GM23338 (cell line): ENCODE measurements around the gene GALNT15. TPM values are rescaled to one million over a fixed set of nuclear protein-coding genes. Genes with fewer than 3 reads are reported as not detected.

Experiments used
- ATAC-seq: fragments of 200-7000 bp; cut with Tn5 transposase; 3 replicates; pipeline ENCODE4 v1.9.1; 2020
- DNase-seq: peaks from one replicate; pipeline ENCODE4 v3.0.0-alpha.2; 2015; ENCODE audit warnings: low spot score
- H2AFZ ChIP-seq: fragments of 200-600 bp; sonication (generic); 2 replicates; pipeline ENCODE4 v1.8.0; 2016; ENCODE audit warnings: antibody characterized with exemption, mild to moderate bottlenecking, moderate library complexity
- H3F3A ChIP-seq: fragments of 200-600 bp; sonication (generic); replicated peaks from 2 replicates; pipeline ENCODE4 v1.8.0; 2017; ENCODE audit warnings: antibody characterized with exemption, mixed run types, low read depth
- H3K27ac ChIP-seq: fragments of 200-600 bp; sonication (generic); 2 replicates; pipeline ENCODE4 v1.6.1; 2016; ENCODE audit warnings: low read depth
- H3K27me3 ChIP-seq: fragments of 200-600 bp; sonication (generic); 2 replicates; pipeline ENCODE4 v1.8.0; 2016; ENCODE audit warnings: mild to moderate bottlenecking, mixed run types, moderate library complexity; ENCODE audit not compliant: insufficient read depth
- H3K36me3 ChIP-seq: fragments of 200-600 bp; sonication (generic); 2 replicates; pipeline ENCODE4 v1.8.0; 2016; ENCODE audit warnings: mild to moderate bottlenecking; ENCODE audit not compliant: insufficient read depth
- H3K4me1 ChIP-seq: fragments of 200-600 bp; sonication (generic); 2 replicates; pipeline ENCODE4 v1.8.0; 2016; ENCODE audit warnings: mild to moderate bottlenecking, moderate library complexity; ENCODE audit not compliant: insufficient read depth
- H3K4me2 ChIP-seq: fragments of 200-600 bp; sonication (generic); 2 replicates; pipeline ENCODE4 v1.7.1; 2017; ENCODE audit warnings: mixed run types
- H3K4me3 ChIP-seq: fragments of 200-600 bp; sonication (generic); 2 replicates; pipeline ENCODE4 v1.6.1; 2016; ENCODE audit warnings: mixed run types
- H3K79me2 ChIP-seq: fragments of 200-600 bp; sonication (generic); replicated peaks from 2 replicates; pipeline ENCODE4 v1.8.0; 2017; ENCODE audit warnings: mild to moderate bottlenecking; ENCODE audit not compliant: insufficient read depth
- H3K9me2 ChIP-seq: fragments of 200-600 bp; sonication (generic); 2 replicates; pipeline ENCODE4 v1.8.0; 2017; ENCODE audit not compliant: insufficient read depth
- H4K20me1 ChIP-seq: fragments of 200-600 bp; sonication (generic); replicated peaks from 2 replicates; pipeline ENCODE4 v1.8.0; 2017; ENCODE audit warnings: mild to moderate bottlenecking; ENCODE audit not compliant: insufficient read depth
- H3K27ac Mint-ChIP-seq: 2 replicates; pipeline ENCODE4 v1.8.0; 2020; ENCODE audit warnings: inconsistent platforms, mild to moderate bottlenecking, moderate library complexity, mixed read lengths
- H3K27me3 Mint-ChIP-seq: 3 replicates; pipeline ENCODE4 v1.8.0; 2022; ENCODE audit warnings: low read depth, mild to moderate bottlenecking, moderate library complexity, mixed read lengths, inconsistent platforms; ENCODE audit not compliant: insufficient read depth, poor library complexity
- H3K36me3 Mint-ChIP-seq: 3 replicates; pipeline ENCODE4 v1.8.0; 2021; ENCODE audit warnings: low read depth, mild to moderate bottlenecking, inconsistent platforms, moderate library complexity, mixed read lengths
- H3K4me1 Mint-ChIP-seq: 3 replicates; pipeline ENCODE4 v1.8.0; 2020; ENCODE audit warnings: mild to moderate bottlenecking, inconsistent platforms, mixed read lengths
- H3K4me3 Mint-ChIP-seq: 3 replicates; pipeline ENCODE4 v1.8.0; 2021; ENCODE audit warnings: moderate library complexity, mild to moderate bottlenecking, inconsistent platforms, mixed read lengths
- H3K9me3 Mint-ChIP-seq: 3 replicates; pipeline ENCODE4 v1.8.0; 2020; ENCODE audit warnings: moderate library complexity, mild to moderate bottlenecking, inconsistent platforms, mixed read lengths
- CREB1 ChIP-seq: fragments of 250-450 bp; sonication (Bioruptor Pico); IDR thresholded peaks from 2 replicates; pipeline ENCODE4 v1.5.0; 2020; ENCODE audit warnings: low read depth, mild to moderate bottlenecking, moderate library complexity
- EZH2 ChIP-seq: fragments of 200-600 bp; sonication (generic); IDR thresholded peaks from one replicate; pipeline ENCODE4 v1.8.0; 2017; ENCODE audit warnings: antibody characterized with exemption, mild to moderate bottlenecking, low read depth; ENCODE audit not compliant: unreplicated experiment
- EZH2phosphoT487 ChIP-seq: fragments of 200-600 bp; sonication (generic); IDR thresholded peaks from one replicate; pipeline ENCODE4 v1.8.1; 2018; ENCODE audit warnings: antibody characterized with exemption; ENCODE audit not compliant: unreplicated experiment
- JUNB ChIP-seq: IDR thresholded peaks from one replicate; pipeline ENCODE4 v1.6.1; 2016; ENCODE audit warnings: antibody characterized with exemption; ENCODE audit not compliant: unreplicated experiment
- NANOG ChIP-seq: IDR thresholded peaks from 2 replicates; pipeline ENCODE4 v1.6.1; 2016; ENCODE audit warnings: antibody characterized with exemption, borderline replicate concordance
- REST ChIP-seq: IDR thresholded peaks from one replicate; pipeline ENCODE4 v1.6.1; 2018; ENCODE audit warnings: antibody characterized with exemption; ENCODE audit not compliant: unreplicated experiment
- ZNF114 ChIP-seq: fragments of 250-450 bp; sonication (Bioruptor Pico); IDR thresholded peaks from 2 replicates; pipeline ENCODE4 v1.5.0; 2020; ENCODE audit warnings: mild to moderate bottlenecking, moderate library complexity
- ZNF331 ChIP-seq: fragments of 250-450 bp; sonication (Bioruptor Pico); IDR thresholded peaks from 2 replicates; pipeline ENCODE4 v1.5.0; 2020; ENCODE audit warnings: low read depth, mild to moderate bottlenecking, moderate library complexity
- ZNF462 ChIP-seq: fragments of 250-450 bp; sonication (Bioruptor Pico); IDR thresholded peaks from 2 replicates; pipeline ENCODE4 v1.5.0; 2020; ENCODE audit warnings: mild to moderate bottlenecking, moderate library complexity
- polyA plus RNA-seq: library from polyadenylated mRNA; unstranded; fragments of >200 nt; fragmentation: Nextera tagmentation; extraction: Ambion mirVana; gene quantifications from 2 replicates; pipeline ENCODE4 v1.2.1, GENCODE V29; 2016
- total RNA-seq: library from RNA; depleted of rRNA; stranded (reverse); fragments of >200 nt; shearing (Covaris generic); gene quantifications from 2 replicates; pipeline ENCODE4 v1.2.3, GENCODE V29; 2014
- TF ChIP-seq, protein P1 (sequence below), 2 experiments: fragments of 200-600 bp in 1 of 2; sonication (generic) in 1 of 2; conservative IDR thresholded peaks; 2 replicates each; pipeline versions ENCODE4 v1.5.1 to v1.6.1; 2016 to 2017; ENCODE audit warnings: antibody characterized with exemption in 2 of 2, low read depth in 2 of 2, mild to moderate bottlenecking in 2 of 2, moderate library complexity in 1 of 2
- TF ChIP-seq, protein P2 (sequence below): IDR thresholded peaks from 2 replicates; pipeline ENCODE4 v1.6.1; 2016; ENCODE audit warnings: antibody characterized with exemption

The GALNT15 gene
- total and polyA plus RNA-seq, 2 experiments from 2014 or later, result 0.06 to 0.35 TPM

DNA sequence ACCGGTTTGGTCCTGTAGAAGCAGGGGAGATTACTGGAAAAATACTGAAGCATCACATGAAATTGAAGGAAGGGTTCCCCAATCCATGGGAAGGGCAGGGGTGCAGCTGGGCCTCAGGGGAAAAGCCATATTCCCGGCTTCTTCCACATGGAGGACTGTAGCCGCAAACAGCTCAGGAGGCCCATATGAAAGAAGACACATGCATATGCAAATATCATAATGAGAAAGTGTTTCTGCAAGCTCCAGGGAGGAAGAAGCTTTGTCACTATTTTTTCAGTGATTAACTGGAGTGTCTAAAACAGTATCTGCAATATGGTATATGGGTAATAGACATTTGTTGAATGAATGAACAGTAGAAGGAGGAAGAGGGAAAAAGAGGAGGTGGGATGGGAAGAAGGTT is 71.1 kb downstream of the GALNT15 start:
- Histone ChIP-seq H4K20me1 (no peaks in the 10 kb centered on the region; the same call in 1 of the 2 replicates), H2AFZ (0 out of 2 replicates have a peak overlapping the region, but pooled peaks have one; percentile 7), H3K4me3 (no peak overlapping the region), H3K4me1 (no peaks in the 10 kb centered on the region), H3K36me3 (no peaks in the 10 kb centered on the region), H3F3A (no peaks in the 10 kb centered on the region), H3K79me2 (no peaks in the 10 kb centered on the region), H3K4me2 (no peak overlapping the region), H3K27ac (no peak overlapping the region), H3K27me3 (no peaks in the 10 kb centered on the region), H3K9me2 (no peaks in the 10 kb centered on the region)
- H3K27ac Mint-ChIP-seq, result no peak overlapping the region
- ATAC-seq, result no peak
- peaks cover 8% of the 10 kb centered on the region for H3K27me3 Mint-ChIP-seq
- H3K4me3 Mint-ChIP-seq, result no peak overlapping the region
- TF ChIP-seq, protein P1, sequence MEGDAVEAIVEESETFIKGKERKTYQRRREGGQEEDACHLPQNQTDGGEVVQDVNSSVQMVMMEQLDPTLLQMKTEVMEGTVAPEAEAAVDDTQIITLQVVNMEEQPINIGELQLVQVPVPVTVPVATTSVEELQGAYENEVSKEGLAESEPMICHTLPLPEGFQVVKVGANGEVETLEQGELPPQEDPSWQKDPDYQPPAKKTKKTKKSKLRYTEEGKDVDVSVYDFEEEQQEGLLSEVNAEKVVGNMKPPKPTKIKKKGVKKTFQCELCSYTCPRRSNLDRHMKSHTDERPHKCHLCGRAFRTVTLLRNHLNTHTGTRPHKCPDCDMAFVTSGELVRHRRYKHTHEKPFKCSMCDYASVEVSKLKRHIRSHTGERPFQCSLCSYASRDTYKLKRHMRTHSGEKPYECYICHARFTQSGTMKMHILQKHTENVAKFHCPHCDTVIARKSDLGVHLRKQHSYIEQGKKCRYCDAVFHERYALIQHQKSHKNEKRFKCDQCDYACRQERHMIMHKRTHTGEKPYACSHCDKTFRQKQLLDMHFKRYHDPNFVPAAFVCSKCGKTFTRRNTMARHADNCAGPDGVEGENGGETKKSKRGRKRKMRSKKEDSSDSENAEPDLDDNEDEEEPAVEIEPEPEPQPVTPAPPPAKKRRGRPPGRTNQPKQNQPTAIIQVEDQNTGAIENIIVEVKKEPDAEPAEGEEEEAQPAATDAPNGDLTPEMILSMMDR (conservative IDR thresholded peaks at IDR 0.05; ENCODE audit: low read depth in 2 of 2), result no peak
- TF ChIP-seq ZNF114 (CRISPR knock-in tag) (no peak), EZH2phosphoT487 (no peak), NANOG (no peak), EZH2 (no peak), ZNF331 (CRISPR knock-in tag) (no peak), CREB1 (CRISPR knock-in tag) (no peak), JUNB (no peak), ZNF462 (CRISPR knock-in tag) (no peak), REST (no peak)
- TF ChIP-seq, protein P2, sequence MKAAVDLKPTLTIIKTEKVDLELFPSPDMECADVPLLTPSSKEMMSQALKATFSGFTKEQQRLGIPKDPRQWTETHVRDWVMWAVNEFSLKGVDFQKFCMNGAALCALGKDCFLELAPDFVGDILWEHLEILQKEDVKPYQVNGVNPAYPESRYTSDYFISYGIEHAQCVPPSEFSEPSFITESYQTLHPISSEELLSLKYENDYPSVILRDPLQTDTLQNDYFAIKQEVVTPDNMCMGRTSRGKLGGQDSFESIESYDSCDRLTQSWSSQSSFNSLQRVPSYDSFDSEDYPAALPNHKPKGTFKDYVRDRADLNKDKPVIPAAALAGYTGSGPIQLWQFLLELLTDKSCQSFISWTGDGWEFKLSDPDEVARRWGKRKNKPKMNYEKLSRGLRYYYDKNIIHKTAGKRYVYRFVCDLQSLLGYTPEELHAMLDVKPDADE, result no peak
- H3K4me1 Mint-ChIP-seq, result peaks cover 4% of the 10 kb centered on the region; the same call in 2 of the 3 replicates
- no peak for DNase-seq
- no peaks in the 10 kb centered on the region; the same call in 2 of the 3 replicates for H3K9me3 Mint-ChIP-seq
- H3K36me3 Mint-ChIP-seq, result no peaks in the 10 kb centered on the region
